NCI-H2196 treated with DMSO at 0.1 percent for 48 hours (cell line): ENCODE measurements around the gene FER1L5.
"Not testable (repeated sequence)": the region's sequence is repeated elsewhere in the genome, so short reads cannot be mapped to it uniquely, and the experiment has no call there.

Experiments used
- DNase-seq: peaks from one replicate; lab custom pipeline; 2025; ENCODE audit not compliant: unreplicated experiment; lab: John Stamatoyannopoulos, UW

Gene FER1L5

GRCh38 chr2:96633641-96634040 lies 8.9 kb upstream of the FER1L5 start:
- no peak for DNase-seq

GRCh38 chr2:96636551-96637171 lies 5.9 kb upstream of the FER1L5 start:
- no peak for DNase-seq

- peak; percentile 46 for DNase-seq
These were observed 5.0 kb upstream of the FER1L5 start for GRCh38 chr2:96637385-96638143.

- DNase-seq, result peak; percentile 76
These were observed 4.1 kb upstream of the FER1L5 start, which contains the start of gene KANSL3 for GRCh38 chr2:96638144-96639121. KANSL3 (minus strand) TSS chr2:96638312; CDS start chr2:96637135, 1,177 bp downstream.

GRCh38 chr2:96647681-96648080 lies 5.1 kb downstream of the FER1L5 start:
- DNase-seq, result no peak

GRCh38 chr2:96648306-96648930 lies 5.9 kb downstream of the FER1L5 start:
- DNase-seq, result no peak

GRCh38 chr2:96649342-96649741 lies 6.8 kb downstream of the FER1L5 start:
- no peak for DNase-seq

- no peak for DNase-seq
These were observed 9.2 kb downstream of the FER1L5 start for GRCh38 chr2:96651793-96652192.

GRCh38 chr2:96654791-96655190 lies 12.2 kb downstream of the FER1L5 start:
- not testable (repeated sequence) for DNase-seq

GRCh38 chr2:96655526-96655925 lies 13.0 kb downstream of the FER1L5 start:
- no peak for DNase-seq

- no peak for DNase-seq
These were observed 14.0 kb downstream of the FER1L5 start for GRCh38 chr2:96656540-96656939.

GRCh38 chr2:96661324-96661723 lies 18.8 kb downstream of the FER1L5 start:
- no peak for DNase-seq

GRCh38 chr2:96662360-96662759 lies 19.8 kb downstream of the FER1L5 start:
- no peak for DNase-seq

- no peak for DNase-seq
These were observed 20.6 kb downstream of the FER1L5 start for GRCh38 chr2:96663177-96663576.

GRCh38 chr2:96663829-96664228 lies 21.3 kb downstream of the FER1L5 start:
- DNase-seq, result no peak

- DNase-seq, result no peak
These were observed 21.9 kb downstream of the FER1L5 start for GRCh38 chr2:96664366-96664925.

- DNase-seq, result no peak
These were observed 22.6 kb downstream of the FER1L5 start for GRCh38 chr2:96665083-96665569.

GRCh38 chr2:96665717-96666116 lies 23.2 kb downstream of the FER1L5 start:
- DNase-seq, result not testable (repeated sequence)

- DNase-seq, result no peak
These were observed 26.2 kb downstream of the FER1L5 start for GRCh38 chr2:96668771-96669170.

- DNase-seq, result no peak
These were observed 27.1 kb downstream of the FER1L5 start for GRCh38 chr2:96669539-96670215.
